Neural progenitor cell (in vitro differentiated cells): Measurements from ENCODE around the gene IGSF3.

Experiments used
- CTCF ChIP-seq: fragments of 200-600 bp; sonication (generic); IDR thresholded peaks from 2 replicates; pipeline ENCODE4 v1.5.1; 2017; ENCODE audit warnings: antibody characterized with exemption, mild to moderate bottlenecking
- EZH2 ChIP-seq: fragments of 200-600 bp; sonication (generic); IDR thresholded peaks from 2 replicates; pipeline ENCODE4 v1.6.1; 2017; ENCODE audit warnings: antibody characterized with exemption, mild to moderate bottlenecking, moderate library complexity

GRCh38 chr1:116559304-116559761 lies 108.2 kb downstream of the IGSF3 start:
- no peak for TF ChIP-seq CTCF
- TF ChIP-seq EZH2, result no peak
